Astrocyte of the hippocampus (primary cell): Measurements from ENCODE around the gene TRIM23.

Experiments used
- DNase-seq: peaks from one replicate; pipeline ENCODE4 v3.0.0; 2011; ENCODE audit warnings: low read depth, low spot score

TRIM23 gene

DNA sequence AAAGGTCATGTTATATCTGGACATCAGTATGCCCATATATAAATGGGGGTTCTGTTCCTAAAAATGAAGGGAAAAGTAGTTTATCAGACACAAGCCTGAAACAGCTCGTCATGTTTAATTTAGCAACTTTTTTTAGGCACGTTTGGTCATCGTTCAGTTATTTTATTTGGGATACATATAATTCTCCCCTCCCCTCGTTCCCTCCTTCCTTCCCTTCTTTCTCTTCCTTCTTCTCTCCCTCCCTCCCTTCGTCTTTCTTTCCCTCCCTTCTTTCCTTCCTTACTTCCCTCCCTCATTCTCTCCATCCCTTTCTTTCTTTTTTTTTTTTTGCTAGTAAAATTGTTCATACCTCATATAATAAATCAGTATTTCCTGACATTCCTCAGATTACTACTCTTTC is 57.6 kb downstream of the TRIM23 start:
- no peak for DNase-seq

DNA sequence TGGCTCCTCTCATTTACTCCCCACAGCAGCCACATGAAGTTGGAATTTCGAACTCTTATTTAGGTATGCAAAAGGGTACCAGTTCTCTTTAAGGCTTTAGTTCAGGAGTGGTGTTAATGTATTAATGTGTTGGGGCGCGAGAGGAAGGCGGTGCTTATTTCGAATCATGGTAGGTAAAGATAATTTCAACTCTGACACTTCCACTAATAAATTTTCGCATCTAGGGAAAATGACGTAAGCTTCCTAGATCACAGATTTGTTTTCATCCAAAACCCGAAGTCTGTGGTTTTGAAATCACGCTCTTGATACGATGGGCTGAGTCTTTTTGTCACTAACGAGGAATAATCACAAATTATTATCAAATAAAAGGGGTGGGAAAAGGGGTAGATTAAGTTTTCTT is 60.4 kb downstream of the TRIM23 start:
- no peak for DNase-seq

DNA sequence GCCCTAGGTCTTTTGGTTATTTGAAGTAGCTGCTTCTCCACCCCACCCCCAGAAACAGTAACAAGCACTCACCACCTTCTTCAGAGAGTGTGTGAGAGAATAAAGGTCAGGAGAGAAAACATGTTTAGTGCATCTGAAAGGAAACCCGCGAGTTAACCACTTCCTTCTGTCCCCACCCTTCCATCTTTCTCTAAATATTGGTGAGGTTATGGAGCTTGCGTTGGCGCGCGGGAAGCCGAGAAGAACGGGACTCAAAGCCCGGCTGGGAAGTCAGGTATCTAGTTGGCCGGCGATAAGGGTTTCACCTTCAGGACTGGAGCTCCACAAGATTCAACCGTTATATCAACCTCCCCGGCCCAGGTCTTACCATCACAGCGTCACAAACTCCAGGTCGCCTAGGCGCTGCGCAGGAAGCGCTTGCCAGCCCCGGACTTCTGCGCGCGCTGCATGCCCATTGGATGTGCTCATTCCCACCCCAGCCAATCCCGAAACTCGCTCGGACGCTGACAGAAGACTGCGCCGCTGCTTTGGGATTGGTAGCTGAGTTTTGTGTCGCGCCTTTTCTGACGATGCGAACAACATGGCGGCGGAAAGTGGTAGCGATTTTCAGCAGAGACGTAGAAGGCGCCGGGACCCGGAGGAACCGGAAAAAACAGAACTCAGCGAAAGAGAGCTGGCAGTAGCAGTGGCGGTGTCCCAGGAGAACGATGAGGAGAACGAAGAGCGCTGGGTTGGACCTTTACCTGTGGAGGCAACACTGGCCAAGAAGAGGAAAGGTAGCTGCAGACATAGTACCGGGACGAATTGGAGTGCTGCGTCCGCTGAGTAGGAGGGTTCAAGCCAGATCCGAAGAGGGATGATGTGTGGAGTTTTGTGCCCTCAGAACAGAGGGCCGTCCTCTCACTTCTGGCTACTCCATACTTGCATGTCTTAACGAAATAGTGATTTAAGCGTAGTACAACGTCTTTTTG is 61.1 kb downstream of the TRIM23 start, which contains the start of the genes CENPK and PPWD1:
TSS of gene CENPK (minus strand) at position 438 of the 971 bp plus-strand sequence. CDS start 8,261 bp downstream, outside the sequence.
TSS of gene PPWD1 (plus strand) at position 566 of the 971 bp plus-strand sequence. CDS start at position 581, 15 bp downstream.
- DNase-seq, result peak; percentile 98

DNA sequence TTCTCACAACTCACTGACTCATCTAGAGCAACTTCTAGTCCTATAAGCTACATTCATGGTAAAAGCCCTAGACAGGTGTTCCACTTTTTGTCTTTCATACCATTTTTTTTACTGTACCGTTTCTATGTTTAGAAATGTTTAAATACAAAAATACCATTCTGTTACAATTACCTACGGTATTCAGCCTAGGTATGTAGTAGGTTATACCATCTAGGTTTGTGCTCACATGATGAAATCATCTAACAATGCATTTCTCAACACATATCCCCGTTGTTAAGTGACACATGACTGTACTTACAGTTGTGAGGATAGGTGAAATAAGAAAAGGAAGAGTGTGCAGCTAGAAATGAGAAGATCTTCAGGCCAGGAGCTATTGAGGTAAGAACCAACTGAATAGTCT is 67.4 kb downstream of the TRIM23 start:
- DNase-seq, result no peak

DNA sequence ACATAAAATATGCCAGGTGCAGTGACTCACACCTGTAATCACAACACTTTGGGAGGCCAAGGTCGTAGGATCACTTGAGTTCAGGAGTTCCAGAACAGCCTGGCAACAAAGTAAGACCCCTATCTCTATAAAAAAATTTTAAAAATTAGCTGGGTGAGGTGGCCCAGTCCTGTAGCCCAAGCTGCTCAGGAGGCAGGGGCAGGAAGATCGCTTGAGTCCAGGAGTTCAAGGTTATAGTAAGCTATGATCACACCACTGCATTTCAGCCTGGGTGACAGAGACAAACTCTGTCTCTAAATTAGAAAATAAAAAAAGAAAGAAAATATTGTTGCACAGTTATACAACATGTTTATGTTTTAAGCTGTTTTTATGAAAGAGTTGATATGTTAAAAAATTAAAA is 68.0 kb downstream of the TRIM23 start:
- DNase-seq, result no peak

DNA sequence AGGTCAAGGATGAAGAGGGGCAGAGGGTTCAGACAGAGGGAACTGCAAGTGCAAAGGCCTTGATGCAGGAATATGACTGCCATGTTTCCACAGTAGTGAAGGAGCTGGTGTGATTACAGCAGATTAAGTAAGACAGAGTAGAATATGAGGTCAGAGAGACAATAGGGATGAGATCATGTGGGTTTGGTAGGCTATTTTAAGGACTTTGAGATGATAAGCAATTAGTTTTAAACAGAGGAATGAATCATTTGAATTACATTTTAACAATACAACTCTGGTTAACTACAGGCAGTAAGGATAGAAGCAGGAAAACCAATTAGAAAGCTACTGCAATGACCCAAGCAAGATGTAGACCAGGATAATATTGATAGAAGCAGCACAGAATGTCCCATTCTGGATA is 68.8 kb downstream of the TRIM23 start:
- DNase-seq, result no peak

DNA sequence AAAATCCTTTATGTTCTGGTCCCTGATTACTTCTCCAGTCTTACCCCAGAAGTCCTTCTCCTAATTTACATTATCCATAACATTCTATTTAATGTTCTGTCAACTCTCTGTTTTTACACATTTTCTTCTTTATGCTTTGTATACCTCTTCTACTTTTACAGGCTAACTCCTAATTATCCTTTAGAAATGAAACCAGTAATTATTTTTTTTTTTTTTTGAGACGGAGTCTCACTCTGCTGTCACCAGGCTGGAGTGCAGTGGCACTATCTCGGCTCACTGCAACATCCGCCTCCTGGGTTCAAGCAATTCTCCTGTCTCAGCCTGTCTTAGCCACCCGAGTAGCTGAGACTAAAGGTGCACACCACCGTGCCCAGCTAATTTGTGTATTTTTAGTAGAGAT is 70.2 kb downstream of the TRIM23 start:
- no peak for DNase-seq

DNA sequence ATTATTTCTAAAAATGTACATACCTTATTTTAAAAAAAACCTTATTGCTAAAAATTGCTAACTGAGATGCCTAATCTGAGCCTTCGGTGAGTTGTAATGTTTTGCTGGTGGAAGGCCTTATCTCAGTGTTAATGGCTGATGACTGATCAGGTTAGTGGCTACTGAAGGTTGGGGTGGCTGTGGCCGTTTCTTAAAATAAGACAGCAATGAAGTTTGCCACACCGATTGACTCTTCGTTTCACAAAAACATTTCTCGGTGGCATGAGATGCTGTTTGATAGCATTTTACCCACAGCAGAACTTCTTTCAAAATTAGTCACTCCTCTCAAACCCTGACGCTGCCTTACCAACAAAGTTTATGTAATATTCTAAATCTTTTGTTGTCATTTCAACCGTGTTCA is 75.9 kb downstream of the TRIM23 start:
- DNase-seq, result no peak

DNA sequence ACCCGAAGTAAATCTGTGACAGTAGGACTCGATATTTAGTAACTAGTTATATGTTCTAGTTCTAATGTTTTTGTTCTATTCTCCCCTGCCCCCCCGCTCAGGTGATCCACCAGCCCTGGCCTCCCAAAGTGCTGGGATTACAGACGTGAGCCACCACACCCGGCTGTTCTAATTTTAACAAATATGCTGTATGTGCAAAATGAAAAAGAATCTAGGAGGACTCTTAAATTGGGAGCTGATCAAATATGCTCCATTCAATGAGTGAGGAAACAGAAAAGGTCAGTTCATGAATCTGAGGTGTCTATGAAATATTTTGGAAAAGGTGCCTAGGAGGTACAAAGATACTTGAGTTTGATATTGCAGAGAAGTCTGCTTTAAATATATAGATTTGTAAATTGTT is 78.0 kb downstream of the TRIM23 start:
- DNase-seq, result no peak

DNA sequence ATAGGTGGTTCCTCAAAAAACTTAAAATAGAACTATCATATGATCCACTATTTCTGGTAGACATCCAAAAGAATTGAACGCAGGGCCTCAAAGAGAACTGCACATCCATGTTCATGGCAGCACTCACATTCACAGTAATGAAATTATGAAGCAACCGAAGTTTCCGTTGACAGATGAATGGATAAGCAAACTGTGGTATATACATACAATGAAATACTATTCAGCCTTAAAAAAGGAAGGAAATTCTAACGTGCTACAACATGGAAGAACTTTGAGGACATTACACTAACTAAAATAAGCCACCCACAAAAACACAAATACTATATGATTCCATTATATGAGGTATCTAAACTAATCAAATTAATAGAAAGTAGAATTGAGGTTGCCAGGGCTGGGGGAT is 79.7 kb downstream of the TRIM23 start:
- DNase-seq, result no peak

DNA sequence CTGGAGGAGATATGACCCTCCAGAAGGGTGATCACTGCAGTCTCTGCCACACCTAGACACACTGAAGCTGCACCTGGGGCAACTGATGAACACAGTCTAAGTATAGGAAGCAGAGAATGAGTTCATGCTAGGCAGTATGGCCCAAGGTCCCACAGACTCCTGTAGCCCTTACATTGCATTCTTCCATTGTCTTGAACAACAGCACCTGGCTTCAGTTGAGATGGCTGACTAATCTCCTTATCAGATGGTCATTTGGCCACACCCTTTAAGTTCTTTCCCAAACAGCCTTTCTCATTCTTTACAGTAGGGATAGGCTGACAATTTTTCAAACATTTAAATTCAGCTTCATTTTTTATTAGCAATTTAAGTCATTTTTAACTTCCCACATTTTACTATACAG is 84.3 kb downstream of the TRIM23 start:
- no peak for DNase-seq
